Body of pancreas (tissue), 4 donors: ENCODE measurements around the gene ZNF562.

ENCODE experiments used
- CTCF ChIP-seq, 7 experiments: fragments of 450-650 bp in 4 of 7; fragments of 200-600 bp in 3 of 7; sonication (generic) in 3 of 7; IDR thresholded peaks; one replicate each; pipeline ENCODE4 v1.5.1; 2016 to 2019; ENCODE audit warnings: antibody characterized with exemption in 7 of 7
- POLR2A ChIP-seq, 3 donors: fragments of 450-650 bp; IDR thresholded peaks; one replicate each; pipeline ENCODE4 v1.6.1; 2016; ENCODE audit warnings: antibody characterized with exemption in 3 of 3, mild to moderate bottlenecking in 2 of 3

GRCh38 chr19:9644472-9644871, 30.4 kb downstream of the ZNF562 start:
- TF ChIP-seq CTCF (IDR thresholded peaks at IDR 0.05) (no peak), POLR2A (IDR thresholded peaks at IDR 0.05) (no peak)
